ENCODE measurements around the gene QKI. TPM values are rescaled to one million over a fixed set of nuclear protein-coding genes. Genes with fewer than 3 reads are reported as not detected.
A peak's percentile ranks its signal among the peaks of the same experiment; 100 is the strongest.

The QKI gene
- total and polyA plus RNA-seq, 2 experiments from 2014 or later: 38.0 to 92.5 TPM

DNA sequence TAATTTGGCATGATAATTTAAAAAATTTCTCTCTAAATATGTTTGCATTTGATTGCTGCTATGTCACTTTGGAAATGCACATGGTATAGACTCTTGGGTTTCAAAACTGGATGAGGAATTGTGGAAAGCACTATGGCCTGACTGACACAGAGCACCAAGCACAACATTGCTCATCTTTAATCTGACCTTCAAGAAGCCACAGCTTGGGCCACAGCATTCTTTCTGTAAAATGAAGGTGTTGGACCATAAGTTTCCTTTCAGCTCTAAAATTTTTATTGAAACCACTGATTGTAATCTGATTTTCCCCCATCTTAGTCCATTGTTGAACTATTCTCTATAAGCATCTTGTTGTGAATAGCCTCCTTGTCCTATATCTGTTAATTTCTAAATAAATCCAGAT, 41.0 kb downstream of the QKI start:
- Histone ChIP-seq H3K9me2 (replicated peaks; ENCODE audit: insufficient read depth) (no peaks in the 10 kb centered on the region), H3K36me3 (replicated peaks; ENCODE audit: insufficient read depth, low read depth) (no peaks in the 10 kb centered on the region), H3K9me3 (ENCODE audit: low read depth) (no peaks in the 10 kb centered on the region), H3K79me2 (peaks cover 97% of the 10 kb centered on the region), H3K4me3 (no peak overlapping the region), H2AFZ (no peak overlapping the region), H3K4me1 (ENCODE audit: insufficient read depth) (no peaks in the 10 kb centered on the region), H3K27me3 (no peaks in the 10 kb centered on the region), H3K27ac (no peak overlapping the region), H3K4me2 (no peak overlapping the region), H4K20me1 (ENCODE audit: insufficient read depth, poor library complexity, severe bottlenecking) (peaks cover 40% of the 10 kb centered on the region)
- no peak for DNase-seq (ENCODE audit: low spot score)
- no peak for TF ChIP-seq EZH2phosphoT487 (IDR thresholded peaks at IDR 0.05; ENCODE audit: low read depth, severe bottlenecking, unreplicated experiment)
- no peak for TF ChIP-seq EZH2 (IDR thresholded peaks at IDR 0.05; ENCODE audit: borderline replicate concordance)
- no peak for TF ChIP-seq CTCF (IDR thresholded peaks at IDR 0.05; ENCODE audit: poor library complexity)

DNA sequence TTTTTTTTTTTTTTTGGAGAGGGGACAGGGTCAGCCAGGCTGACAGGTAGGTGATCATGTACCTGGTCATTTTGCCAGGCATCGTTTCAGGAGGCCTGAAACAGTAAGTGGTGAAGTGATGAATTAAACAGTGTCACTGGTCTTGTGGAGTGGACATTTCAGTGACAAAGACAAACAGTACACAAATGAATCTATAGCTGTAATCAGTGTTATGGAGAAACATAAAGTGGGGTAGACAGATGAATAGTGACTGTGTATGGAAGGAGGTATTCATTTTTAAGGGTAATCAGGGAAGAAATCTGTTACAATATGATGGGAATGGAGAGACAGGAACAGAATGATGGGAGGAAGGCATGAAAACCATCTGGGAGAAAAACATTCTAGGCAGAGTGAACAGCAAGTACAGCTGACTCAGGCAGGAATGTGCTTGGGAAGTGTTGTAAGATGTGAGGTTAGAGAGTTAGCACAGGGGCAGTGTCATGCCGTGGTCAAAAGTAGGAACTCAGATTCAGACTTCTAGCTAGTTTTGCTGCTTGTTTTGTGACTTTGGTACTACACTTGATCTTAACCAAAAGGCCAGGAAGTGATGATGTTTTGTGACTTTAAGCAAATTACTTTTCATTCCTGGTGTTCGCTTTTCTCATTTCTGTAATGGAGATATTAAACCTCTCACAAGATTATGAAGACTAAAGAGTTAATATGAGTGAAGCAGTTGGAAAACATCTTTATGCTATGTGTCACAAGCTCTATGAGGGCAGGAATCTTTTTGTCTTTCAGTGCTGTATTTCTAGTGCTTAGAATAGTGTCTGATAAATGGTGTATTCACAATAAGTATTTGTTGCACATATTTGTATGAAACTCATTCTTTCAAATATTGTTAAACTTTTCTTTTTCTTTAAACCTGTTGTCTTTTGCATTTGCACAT, 43.4 kb downstream of the QKI start:
- peaks cover 97% of the 10 kb centered on the region for H3K79me2 ChIP-seq
- H3K9me3 ChIP-seq (ENCODE audit: low read depth): no peaks in the 10 kb centered on the region
- no peaks in the 10 kb centered on the region for H3K27me3 ChIP-seq
- H3K4me1 ChIP-seq (ENCODE audit: insufficient read depth): no peaks in the 10 kb centered on the region
- no peaks in the 10 kb centered on the region for H3K9me2 ChIP-seq (replicated peaks; ENCODE audit: insufficient read depth)
- no peak for TF ChIP-seq EZH2 (IDR thresholded peaks at IDR 0.05; ENCODE audit: borderline replicate concordance)
- no peak for TF ChIP-seq EZH2phosphoT487 (IDR thresholded peaks at IDR 0.05; ENCODE audit: low read depth, severe bottlenecking, unreplicated experiment)
- no peak for TF ChIP-seq CTCF (IDR thresholded peaks at IDR 0.05; ENCODE audit: poor library complexity)
- peak; percentile 39 for DNase-seq (ENCODE audit: low spot score)
- 82% methylated on average over 3 of the region's 3 CpGs for WGBS (ENCODE audit: low lambda C conversion rate, missing lambda C conversion rate)
- no peaks in the 10 kb centered on the region for H3K36me3 ChIP-seq (replicated peaks; ENCODE audit: insufficient read depth, low read depth)
- no peak overlapping the region for H3K4me2 ChIP-seq
- no peak overlapping the region for H2AFZ ChIP-seq
- peaks cover 25% of the 10 kb centered on the region for H4K20me1 ChIP-seq (ENCODE audit: insufficient read depth, poor library complexity, severe bottlenecking)
- H3K27ac ChIP-seq: peak overlapping the region; percentile 2
- no peak overlapping the region for H3K4me3 ChIP-seq

DNA sequence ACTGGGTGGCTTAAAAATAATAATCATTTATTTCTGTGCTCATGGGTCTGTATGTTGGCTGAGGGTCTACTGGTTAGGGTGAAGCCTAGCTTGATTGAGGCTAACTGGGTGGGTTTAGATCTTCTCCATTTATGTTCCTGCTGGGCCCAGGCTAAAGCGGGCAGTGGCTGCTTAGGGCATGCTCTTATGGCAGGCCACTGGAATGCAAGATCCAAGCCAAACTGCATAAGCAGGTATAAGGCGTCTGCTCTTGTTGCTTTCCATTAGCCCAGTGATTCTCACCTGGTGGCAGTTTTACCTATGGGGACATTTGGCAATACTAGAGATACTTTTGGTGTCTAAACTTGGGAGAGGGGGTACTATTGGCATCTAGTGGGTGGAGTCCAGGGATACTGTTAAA, 44.5 kb downstream of the QKI start:
- H3K9me2 ChIP-seq (replicated peaks; ENCODE audit: insufficient read depth): no peaks in the 10 kb centered on the region
- H3K36me3 ChIP-seq (replicated peaks; ENCODE audit: insufficient read depth, low read depth): no peaks in the 10 kb centered on the region
- peaks cover 18% of the 10 kb centered on the region for H4K20me1 ChIP-seq (ENCODE audit: insufficient read depth, poor library complexity, severe bottlenecking)
- H2AFZ ChIP-seq: no peak overlapping the region
- no peak overlapping the region for H3K4me3 ChIP-seq
- TF ChIP-seq CTCF (IDR thresholded peaks at IDR 0.05; ENCODE audit: poor library complexity) (no peak), EZH2 (IDR thresholded peaks at IDR 0.05; ENCODE audit: borderline replicate concordance) (no peak), EZH2phosphoT487 (IDR thresholded peaks at IDR 0.05; ENCODE audit: low read depth, severe bottlenecking, unreplicated experiment) (no peak)
- H3K9me3 ChIP-seq (ENCODE audit: low read depth): no peaks in the 10 kb centered on the region
- 85% methylated on average over 2 of the region's 2 CpGs for WGBS (ENCODE audit: low lambda C conversion rate, missing lambda C conversion rate)
- DNase-seq (ENCODE audit: low spot score): no peak
- H3K4me2 ChIP-seq: no peak overlapping the region
- peaks cover 97% of the 10 kb centered on the region for H3K79me2 ChIP-seq
- no peaks in the 10 kb centered on the region for H3K27me3 ChIP-seq
- H3K27ac ChIP-seq: no peak overlapping the region
- no peaks in the 10 kb centered on the region for H3K4me1 ChIP-seq (ENCODE audit: insufficient read depth)

All from hepatocyte (in vitro differentiated cells).